Lung (tissue), 12 donors: ENCODE results near the gene TRMT112. TPM values are rescaled to one million over a fixed set of nuclear protein-coding genes. Genes with fewer than 3 reads are reported as not detected.
A peak's percentile ranks its signal among the peaks of the same experiment; 100 is the strongest.

Source experiments
- ATAC-seq: fragments of 200-7000 bp; cut with Tn5 transposase; one replicate; pipeline ENCODE4 v1.9.1; 2020; ENCODE audit warnings: moderate number of reproducible peaks; ENCODE audit not compliant: insufficient read depth, low FRiP score
- DNase-seq, 3 donors: peaks; one replicate each; pipeline ENCODE4 v3.0.0-alpha.2; 2013 to 2017
- H3K27ac ChIP-seq, 2 donors: one replicate each; pipeline ENCODE4 v1.5.1; 2013; ENCODE audit warnings: mild to moderate bottlenecking in 2 of 2, moderate library complexity in 2 of 2, control low read depth in 1 of 2, inconsistent platforms in 1 of 2, low read depth in 1 of 2, low read length in 1 of 2
- H3K27me3 ChIP-seq, 3 donors: one replicate each; pipeline ENCODE4 v1.5.1; 2013; ENCODE audit warnings: low read length in 2 of 3; ENCODE audit not compliant: control insufficient read depth in 3 of 3, insufficient read depth in 3 of 3
- H3K36me3 ChIP-seq, 4 donors: one replicate each; pipeline ENCODE4 v1.5.1; 2013; ENCODE audit warnings: low read length in 4 of 4, mild to moderate bottlenecking in 1 of 4, moderate library complexity in 1 of 4; ENCODE audit not compliant: control insufficient read depth in 4 of 4, insufficient read depth in 4 of 4
- H3K4me1 ChIP-seq, 5 donors: one replicate each; pipeline ENCODE4 v1.5.1; 2013; ENCODE audit warnings: low read length in 5 of 5, mild to moderate bottlenecking in 2 of 5, moderate library complexity in 1 of 5; ENCODE audit not compliant: control insufficient read depth in 5 of 5, insufficient read depth in 5 of 5
- H3K4me3 ChIP-seq: one replicate; pipeline ENCODE4 v1.5.1; 2013; ENCODE audit warnings: mild to moderate bottlenecking, control low read depth, moderate library complexity
- H3K9ac ChIP-seq, 2 donors: one replicate each; pipeline ENCODE4 v1.5.1; 2013; ENCODE audit warnings: low read length in 2 of 2, control low read depth in 1 of 2; ENCODE audit not compliant: insufficient read depth in 1 of 2
- H3K9me3 ChIP-seq, 4 donors: one replicate each; pipeline ENCODE4 v1.5.1; 2013; ENCODE audit warnings: low read length in 3 of 4, mild to moderate bottlenecking in 1 of 4, moderate library complexity in 1 of 4; ENCODE audit not compliant: control insufficient read depth in 4 of 4, insufficient read depth in 3 of 4
- CTCF ChIP-seq: IDR thresholded peaks from 2 replicates; pipeline ENCODE4 v1.5.1; 2012; ENCODE audit warnings: mild to moderate bottlenecking; ENCODE audit errors: control extremely low read depth, extremely low read depth
- WGBS, 2 donors: extraction: QIAGEN DNeasy Blood & Tissue Kit; methylation state at CpG; one replicate each; pipeline ENCODE4 v1.1.7; 2013; 5-methylcytosine and 5-hydroxymethylcytosine counted together
- polyA plus RNA-seq, 2 donors: library from polyadenylated mRNA; stranded (reverse); fragments of 200-250 nt; gene quantifications; one replicate each; pipeline ENCODE4 v1.2.1, GENCODE V29; 2013
- total RNA-seq, 2 donors: library from RNA; depleted of rRNA in 1 of 2; stranded (reverse); fragments of >200 nt in 1 of 2; gene quantifications; one replicate each; pipeline ENCODE4 v1.2.1, GENCODE V29; 2014 to 2021
- donor health status: control.
- donor health status: control.
- donor health status: Bipolar disorder and iron deficiency.
- donor health status: healthy.
- donor health status: DM: yes; HTN: yes; CAD: no.

TRMT112 gene
- total and polyA plus RNA-seq, 4 donors, result 154 to 484 (median 205) TPM

GRCh38 chr11:64341851-64342791, 24.8 kb upstream of the TRMT112 start:
- TF ChIP-seq CTCF, result peak; percentile 15
- ATAC-seq (peak; percentile 92), DNase-seq (peak; percentile 77 to 90 (median 88))
- Histone ChIP-seq H3K4me3 (no peak overlapping the region), H3K36me3 (peaks cover 0 to 4% (median 0%) of the 10 kb centered on the region in 4 donors), H3K27ac (peak overlapping the region; percentile 62 to 69), H3K4me1 (peaks cover 0 to 12% (median 7%) of the 10 kb centered on the region in 5 donors), H3K27me3 (peaks cover 0 to 13% (median 0%) of the 10 kb centered on the region in 3 donors), H3K9ac (no peak overlapping the region), H3K9me3 (no peaks in the 10 kb centered on the region)
- 20 to 23% methylated on average over 55 of the region's 55 CpGs for WGBS, 2 donors

GRCh38 chr11:64341429-64341828, 24.1 kb upstream of the TRMT112 start:
- Histone ChIP-seq H3K4me1 (peaks cover 0 to 12% (median 7%) of the 10 kb centered on the region in 5 donors), H3K27ac (no peak overlapping the region), H3K4me3 (no peak overlapping the region), H3K9ac (no peak overlapping the region), H3K9me3 (no peaks in the 10 kb centered on the region), H3K27me3 (peaks cover 0 to 13% (median 0%) of the 10 kb centered on the region in 3 donors), H3K36me3 (peaks cover 0 to 4% (median 0%) of the 10 kb centered on the region in 4 donors)
- WGBS, 2 donors, result 60 to 77% methylated on average over 21 of the region's 21 CpGs
- no peak for TF ChIP-seq CTCF
- no peak for DNase-seq
- ATAC-seq, result no peak

GRCh38 chr11:64340671-64341335, 23.4 kb upstream of the TRMT112 start:
- H3K9ac ChIP-seq, result no peak overlapping the region
- peak overlapping the region in 1 of 2 donors; percentile 13 for H3K27ac ChIP-seq
- H3K4me3 ChIP-seq, result no peak overlapping the region
- H3K4me1 ChIP-seq, result peaks cover 0 to 12% (median 7%) of the 10 kb centered on the region in 5 donors
- WGBS, 2 donors, result 16 to 25% methylated on average over 33 of the region's 33 CpGs
- DNase-seq, result no peak
- ATAC-seq, result no peak
- TF ChIP-seq CTCF, result no peak
- H3K36me3 ChIP-seq, result peaks cover 0 to 4% (median 0%) of the 10 kb centered on the region in 4 donors
- peaks cover 0 to 13% (median 0%) of the 10 kb centered on the region in 3 donors for H3K27me3 ChIP-seq
- no peaks in the 10 kb centered on the region for H3K9me3 ChIP-seq
